ENCODE data around the gene SLC24A3. TPM values are rescaled to one million over a fixed set of nuclear protein-coding genes. Genes with fewer than 3 reads are reported as not detected.

Gene SLC24A3
- total and polyA plus RNA-seq, 2 donors from 2014 or later: 0.86 to 5.2 TPM

DNA sequence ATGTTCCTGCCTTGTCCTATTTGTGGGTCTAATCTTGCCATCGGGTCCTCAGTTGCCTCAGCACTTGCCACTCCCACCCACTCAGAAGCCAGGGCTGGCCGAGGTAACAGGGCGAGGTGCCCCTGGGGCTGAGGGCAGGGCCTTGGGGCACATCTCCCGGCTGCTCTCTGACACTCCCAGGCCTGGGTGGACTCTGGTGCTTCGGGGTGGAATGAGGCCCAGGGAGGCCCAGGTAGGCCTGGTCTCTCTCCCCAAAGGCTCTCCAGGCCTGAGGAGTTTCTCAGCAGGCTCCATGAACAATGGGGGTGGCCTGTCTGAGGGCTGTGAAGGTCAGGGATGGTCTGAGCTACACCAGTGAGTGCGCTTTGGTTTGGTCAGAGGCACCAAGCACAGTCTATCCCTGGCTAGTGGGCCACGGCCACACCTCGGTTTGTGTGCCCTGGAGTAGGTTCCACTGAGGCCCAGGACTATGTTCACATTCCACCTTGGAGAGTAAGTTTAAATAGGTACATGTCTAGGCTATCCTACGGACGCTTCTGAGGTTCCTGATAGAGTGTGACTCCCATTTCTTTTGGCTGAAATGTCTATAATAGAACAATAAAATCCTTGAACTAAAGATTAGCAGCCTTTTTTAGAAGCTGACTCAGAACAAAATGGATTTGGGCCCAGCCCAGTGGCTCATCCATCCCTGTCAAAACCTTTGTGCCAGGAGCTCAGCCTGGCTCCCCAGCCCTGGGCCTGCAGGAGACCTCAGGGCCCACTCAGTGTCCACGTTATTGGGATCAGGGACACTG is 78.8 kb downstream of the SLC24A3 start:
- no peak for FAIRE-seq
- intact Hi-C loops (cut with DNase I): no loop called here

DNA sequence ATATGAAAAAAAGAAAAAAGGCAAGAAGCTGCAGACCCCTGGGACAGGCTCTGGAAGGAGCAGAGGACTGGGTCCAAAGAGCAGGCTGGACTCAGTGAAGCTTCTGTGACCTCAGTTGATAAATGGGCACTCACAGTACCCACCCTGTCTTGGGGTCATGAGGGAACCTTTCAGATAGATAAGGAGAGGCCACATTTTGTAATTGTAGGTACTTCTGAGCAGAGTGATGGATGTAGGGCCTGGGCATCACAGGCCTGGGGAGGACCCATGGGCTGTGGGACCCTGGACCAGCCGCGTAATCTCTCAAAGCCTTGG is 79.3 kb downstream of the SLC24A3 start:
- H3K36me3 ChIP-seq (ENCODE audit: control insufficient read depth in 2 of 3, insufficient read depth in 3 of 3, low read length in 3 of 3): no peaks in the 10 kb centered on the region
- no peaks in the 10 kb centered on the region for H3K4me1 ChIP-seq (ENCODE audit: control insufficient read depth in 2 of 3, insufficient read depth in 2 of 3, low read depth in 1 of 3, low read length in 3 of 3)
- H3K27ac ChIP-seq (ENCODE audit: low read depth in 2 of 2, low read length in 2 of 2): no peak overlapping the region
- DNase-seq (no peak), FAIRE-seq (no peak)
- intact Hi-C loops (cut with DNase I): no loop called here
- no peaks in the 10 kb centered on the region for H3K9me3 ChIP-seq (ENCODE audit: control insufficient read depth in 2 of 3, insufficient read depth in 1 of 3, low read length in 3 of 3)
- TF ChIP-seq CTCF (IDR thresholded peaks at IDR 0.05; ENCODE audit: borderline replicate concordance, extremely low read depth, insufficient read depth): no peak
- H3K27me3 ChIP-seq (ENCODE audit: control insufficient read depth, insufficient read depth, low read length): no peaks in the 10 kb centered on the region
- no peak overlapping the region for H3K9ac ChIP-seq (ENCODE audit: low read length in 3 of 3)
- no peak overlapping the region for H3K4me3 ChIP-seq (ENCODE audit: low read length in 3 of 3)

More for the DNA sequence above, 78.8 kb downstream of the SLC24A3 start:
- Histone ChIP-seq H3K9ac (ENCODE audit: low read length in 3 of 3) (no peak overlapping the region), H3K9me3 (ENCODE audit: control insufficient read depth in 2 of 3, insufficient read depth in 1 of 3, low read length in 3 of 3) (no peaks in the 10 kb centered on the region), H3K4me3 (ENCODE audit: low read length in 3 of 3) (no peak overlapping the region), H3K4me1 (ENCODE audit: control insufficient read depth in 2 of 3, insufficient read depth in 2 of 3, low read depth in 1 of 3, low read length in 3 of 3) (no peaks in the 10 kb centered on the region), H3K27ac (ENCODE audit: low read depth in 2 of 2, low read length in 2 of 2) (no peak overlapping the region), H3K27me3 (ENCODE audit: control insufficient read depth, insufficient read depth, low read length) (no peaks in the 10 kb centered on the region), H3K36me3 (ENCODE audit: control insufficient read depth in 2 of 3, insufficient read depth in 3 of 3, low read length in 3 of 3) (no peaks in the 10 kb centered on the region)
- no peak for TF ChIP-seq CTCF (IDR thresholded peaks at IDR 0.05; ENCODE audit: borderline replicate concordance, extremely low read depth, insufficient read depth)
- DNase-seq: no peak

- Histone ChIP-seq H3K4me3 (ENCODE audit: low read length in 3 of 3) (no peak overlapping the region), H3K27me3 (ENCODE audit: control insufficient read depth, insufficient read depth, low read length) (no peaks in the 10 kb centered on the region), H3K27ac (ENCODE audit: low read depth in 2 of 2, low read length in 2 of 2) (no peak overlapping the region), H3K36me3 (ENCODE audit: control insufficient read depth in 2 of 3, insufficient read depth in 3 of 3, low read length in 3 of 3) (no peaks in the 10 kb centered on the region), H3K4me1 (ENCODE audit: control insufficient read depth in 2 of 3, insufficient read depth in 2 of 3, low read depth in 1 of 3, low read length in 3 of 3) (no peaks in the 10 kb centered on the region), H3K9ac (ENCODE audit: low read length in 3 of 3) (no peak overlapping the region), H3K9me3 (ENCODE audit: control insufficient read depth in 2 of 3, insufficient read depth in 1 of 3, low read length in 3 of 3) (no peaks in the 10 kb centered on the region)
- no peak for DNase-seq
- TF ChIP-seq CTCF (IDR thresholded peaks at IDR 0.05; ENCODE audit: borderline replicate concordance, extremely low read depth, insufficient read depth): no peak
- no peak for FAIRE-seq
- intact Hi-C loops (cut with DNase I): no loop called here
Measured at GRCh38 chr20:19292254-19292653, 79.8 kb downstream of the SLC24A3 start.

DNA sequence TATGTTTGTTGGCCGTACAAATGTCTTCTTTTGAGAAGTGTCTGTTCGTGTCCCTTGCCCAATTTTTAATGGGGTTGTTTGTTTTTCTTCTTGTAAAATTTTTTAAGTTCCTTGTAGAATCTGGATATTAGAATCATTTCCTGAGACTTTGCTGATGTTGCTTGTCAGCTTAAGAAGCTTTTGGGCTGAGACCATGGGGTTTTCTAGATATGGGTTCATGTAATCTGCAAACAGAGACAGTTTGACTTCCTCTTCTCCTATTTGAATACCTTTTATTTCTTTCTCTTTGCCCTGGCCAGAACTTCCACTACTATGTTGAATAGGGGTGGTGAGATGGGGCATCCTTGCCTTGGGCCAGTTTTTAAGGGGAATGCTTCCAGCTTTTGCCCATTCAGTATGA is 82.6 kb downstream of the SLC24A3 start:
- H3K27me3 ChIP-seq (ENCODE audit: control insufficient read depth, insufficient read depth, low read length): no peaks in the 10 kb centered on the region

More for the DNA sequence above, 82.6 kb downstream of the SLC24A3 start:
- intact Hi-C loops (cut with DNase I): no loop called here
- no peak for TF ChIP-seq CTCF (IDR thresholded peaks at IDR 0.05; ENCODE audit: borderline replicate concordance, extremely low read depth, insufficient read depth)
- FAIRE-seq (no peak), DNase-seq (no peak)
- no peaks in the 10 kb centered on the region for H3K9me3 ChIP-seq (ENCODE audit: control insufficient read depth in 2 of 3, insufficient read depth in 1 of 3, low read length in 3 of 3)
- H3K27ac ChIP-seq (ENCODE audit: low read depth in 2 of 2, low read length in 2 of 2): no peak overlapping the region
- no peak overlapping the region for H3K9ac ChIP-seq (ENCODE audit: low read length in 3 of 3)
- no peaks in the 10 kb centered on the region for H3K4me1 ChIP-seq (ENCODE audit: control insufficient read depth in 2 of 3, insufficient read depth in 2 of 3, low read depth in 1 of 3, low read length in 3 of 3)
- H3K36me3 ChIP-seq (ENCODE audit: control insufficient read depth in 2 of 3, insufficient read depth in 3 of 3, low read length in 3 of 3): no peaks in the 10 kb centered on the region
- H3K4me3 ChIP-seq (ENCODE audit: low read length in 3 of 3): no peak overlapping the region

All from kidney (tissue), 14 donors.